Lung (tissue), 12 donors: ENCODE measurements around the gene EFNA5. TPM values are rescaled to one million over a fixed set of nuclear protein-coding genes. Genes with fewer than 3 reads are reported as not detected.

Experiments used
- ATAC-seq: fragments of 200-7000 bp; cut with Tn5 transposase; one replicate; pipeline ENCODE4 v1.9.1; 2020; ENCODE audit warnings: moderate number of reproducible peaks; ENCODE audit not compliant: insufficient read depth, low FRiP score
- DNase-seq, 3 donors: peaks; one replicate each; pipeline ENCODE4 v3.0.0-alpha.2; 2013 to 2017
- H3K27ac ChIP-seq, 2 donors: one replicate each; pipeline ENCODE4 v1.5.1; 2013; ENCODE audit warnings: mild to moderate bottlenecking in 2 of 2, moderate library complexity in 2 of 2, control low read depth in 1 of 2, inconsistent platforms in 1 of 2, low read depth in 1 of 2, low read length in 1 of 2
- H3K27me3 ChIP-seq, 3 donors: one replicate each; pipeline ENCODE4 v1.5.1; 2013; ENCODE audit warnings: low read length in 2 of 3; ENCODE audit not compliant: control insufficient read depth in 3 of 3, insufficient read depth in 3 of 3
- H3K36me3 ChIP-seq, 4 donors: one replicate each; pipeline ENCODE4 v1.5.1; 2013; ENCODE audit warnings: low read length in 4 of 4, mild to moderate bottlenecking in 1 of 4, moderate library complexity in 1 of 4; ENCODE audit not compliant: control insufficient read depth in 4 of 4, insufficient read depth in 4 of 4
- H3K4me1 ChIP-seq, 5 donors: one replicate each; pipeline ENCODE4 v1.5.1; 2013; ENCODE audit warnings: low read length in 5 of 5, mild to moderate bottlenecking in 2 of 5, moderate library complexity in 1 of 5; ENCODE audit not compliant: control insufficient read depth in 5 of 5, insufficient read depth in 5 of 5
- H3K4me3 ChIP-seq: one replicate; pipeline ENCODE4 v1.5.1; 2013; ENCODE audit warnings: mild to moderate bottlenecking, control low read depth, moderate library complexity
- H3K9ac ChIP-seq, 2 donors: one replicate each; pipeline ENCODE4 v1.5.1; 2013; ENCODE audit warnings: low read length in 2 of 2, control low read depth in 1 of 2; ENCODE audit not compliant: insufficient read depth in 1 of 2
- H3K9me3 ChIP-seq, 4 donors: one replicate each; pipeline ENCODE4 v1.5.1; 2013; ENCODE audit warnings: low read length in 3 of 4, mild to moderate bottlenecking in 1 of 4, moderate library complexity in 1 of 4; ENCODE audit not compliant: control insufficient read depth in 4 of 4, insufficient read depth in 3 of 4
- WGBS, 2 donors: extraction: QIAGEN DNeasy Blood & Tissue Kit; methylation state at CpG; one replicate each; pipeline ENCODE4 v1.1.7; 2013; 5-methylcytosine and 5-hydroxymethylcytosine counted together
- polyA plus RNA-seq, 2 donors: library from polyadenylated mRNA; stranded (reverse); fragments of 200-250 nt; gene quantifications; one replicate each; pipeline ENCODE4 v1.2.1, GENCODE V29; 2013
- total RNA-seq, 2 donors: library from RNA; depleted of rRNA in 1 of 2; stranded (reverse); fragments of >200 nt in 1 of 2; gene quantifications; one replicate each; pipeline ENCODE4 v1.2.1, GENCODE V29; 2014 to 2021
- TF ChIP-seq, protein P1 (sequence below): IDR thresholded peaks from 2 replicates; pipeline ENCODE4 v1.5.1; 2012; ENCODE audit warnings: mild to moderate bottlenecking; ENCODE audit errors: control extremely low read depth, extremely low read depth
- donor health status: control.
- donor health status: control.
- donor health status: Bipolar disorder and iron deficiency.
- donor health status: healthy.
- donor health status: DM: yes; HTN: yes; CAD: no.

The EFNA5 gene
- total and polyA plus RNA-seq, 4 donors, result 2.1 to 18.4 (median 7.8) TPM

DNA sequence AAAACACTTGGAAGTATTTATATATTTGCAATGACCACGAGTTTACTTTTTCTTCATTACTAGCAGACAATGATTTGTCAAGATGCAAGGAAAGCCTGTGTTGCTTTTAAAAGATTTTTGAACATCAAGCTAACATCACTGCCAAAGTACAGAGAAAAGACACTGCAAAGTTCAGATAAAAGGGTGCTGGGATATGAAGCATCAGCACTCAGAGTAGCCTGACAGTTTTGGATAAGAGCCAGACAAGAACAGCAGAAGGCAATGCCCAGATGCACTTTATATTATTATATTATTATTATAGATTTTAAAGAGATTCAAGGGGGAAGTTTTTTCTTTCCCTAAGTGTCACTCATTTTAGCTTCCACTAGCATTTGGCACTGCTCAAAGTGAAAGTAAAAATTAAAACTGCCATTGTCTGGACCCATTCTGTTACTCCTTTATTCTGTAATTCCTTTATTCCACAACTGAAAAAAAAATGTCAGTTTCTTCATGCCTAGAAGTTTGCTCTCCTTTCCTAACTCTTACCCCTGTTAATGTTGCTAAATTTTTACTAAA lies 240.6 kb downstream of the EFNA5 start:
- H3K27ac ChIP-seq, result no peak overlapping the region
- H3K36me3 ChIP-seq, result peaks cover 0 to 6% (median 0%) of the 10 kb centered on the region in 4 donors
- peak; percentile 26 to 79 (median 77) for DNase-seq
- no peak overlapping the region for H3K4me3 ChIP-seq
- WGBS, 2 donors, result 51 to 55% methylated on average over 1 of the region's 1 CpG
- ATAC-seq, result no peak
- H3K9ac ChIP-seq, result no peak overlapping the region
- TF ChIP-seq, protein P1, sequence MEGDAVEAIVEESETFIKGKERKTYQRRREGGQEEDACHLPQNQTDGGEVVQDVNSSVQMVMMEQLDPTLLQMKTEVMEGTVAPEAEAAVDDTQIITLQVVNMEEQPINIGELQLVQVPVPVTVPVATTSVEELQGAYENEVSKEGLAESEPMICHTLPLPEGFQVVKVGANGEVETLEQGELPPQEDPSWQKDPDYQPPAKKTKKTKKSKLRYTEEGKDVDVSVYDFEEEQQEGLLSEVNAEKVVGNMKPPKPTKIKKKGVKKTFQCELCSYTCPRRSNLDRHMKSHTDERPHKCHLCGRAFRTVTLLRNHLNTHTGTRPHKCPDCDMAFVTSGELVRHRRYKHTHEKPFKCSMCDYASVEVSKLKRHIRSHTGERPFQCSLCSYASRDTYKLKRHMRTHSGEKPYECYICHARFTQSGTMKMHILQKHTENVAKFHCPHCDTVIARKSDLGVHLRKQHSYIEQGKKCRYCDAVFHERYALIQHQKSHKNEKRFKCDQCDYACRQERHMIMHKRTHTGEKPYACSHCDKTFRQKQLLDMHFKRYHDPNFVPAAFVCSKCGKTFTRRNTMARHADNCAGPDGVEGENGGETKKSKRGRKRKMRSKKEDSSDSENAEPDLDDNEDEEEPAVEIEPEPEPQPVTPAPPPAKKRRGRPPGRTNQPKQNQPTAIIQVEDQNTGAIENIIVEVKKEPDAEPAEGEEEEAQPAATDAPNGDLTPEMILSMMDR, result no peak
- H3K4me1 ChIP-seq, result peaks cover 0 to 22% (median 14%) of the 10 kb centered on the region in 5 donors
- no peaks in the 10 kb centered on the region for H3K27me3 ChIP-seq
- H3K9me3 ChIP-seq, result no peaks in the 10 kb centered on the region

DNA sequence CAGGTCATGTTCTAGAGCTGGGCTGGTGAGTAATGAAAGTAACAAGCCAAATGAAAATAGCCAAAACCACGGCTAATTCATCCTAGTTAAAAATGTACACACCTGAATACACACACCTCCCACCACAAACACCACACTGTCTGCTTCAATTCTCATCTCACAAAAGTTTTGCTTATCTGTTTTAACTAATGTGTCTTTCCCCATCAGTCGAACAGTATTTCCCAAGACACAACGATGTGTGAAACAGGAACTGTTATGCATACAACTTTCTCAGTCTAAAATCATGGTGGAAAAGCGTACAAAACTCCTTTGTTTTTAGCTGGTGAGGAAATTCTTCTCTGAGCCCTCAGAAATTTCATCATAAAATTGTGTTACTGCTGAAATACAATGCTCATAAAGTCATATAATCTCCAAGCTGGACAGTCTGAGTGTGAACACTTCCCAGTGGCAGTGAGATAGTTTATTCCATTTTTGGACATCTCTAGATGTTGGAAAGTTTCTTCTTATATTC lies 242.4 kb downstream of the EFNA5 start:
- no peak overlapping the region for H3K4me3 ChIP-seq
- H3K27ac ChIP-seq, result no peak overlapping the region
- DNase-seq, result peak in 2 of 3 donors; percentile 67 to 80
- H3K27me3 ChIP-seq, result no peaks in the 10 kb centered on the region
- WGBS, 2 donors, result 37 to 53% methylated on average over 4 of the region's 4 CpGs
- no peak overlapping the region for H3K9ac ChIP-seq
- H3K36me3 ChIP-seq, result peaks cover 0 to 6% (median 0%) of the 10 kb centered on the region in 4 donors
- H3K9me3 ChIP-seq, result no peaks in the 10 kb centered on the region
- peaks cover 0 to 22% (median 14%) of the 10 kb centered on the region in 5 donors for H3K4me1 ChIP-seq
- no peak for ATAC-seq
- TF ChIP-seq, protein P1, result no peak

DNA sequence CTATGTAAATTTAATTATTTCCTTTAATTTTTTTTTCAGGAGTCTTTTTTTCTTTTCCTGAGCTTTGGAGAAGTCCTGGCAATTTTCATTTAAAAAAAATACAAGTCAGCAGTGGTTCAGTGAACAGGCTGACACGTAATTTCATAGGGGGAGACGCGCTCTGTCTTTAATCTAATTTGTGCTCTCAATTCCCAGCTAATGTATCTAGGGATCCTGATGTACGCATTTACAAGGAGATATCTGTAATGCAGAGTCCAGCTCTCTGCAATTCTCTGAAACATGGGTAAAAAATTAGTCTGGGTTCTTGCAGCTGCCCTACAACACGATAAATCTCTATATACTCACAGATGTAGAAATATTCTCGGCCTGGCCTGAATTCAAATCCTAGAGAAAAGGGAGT lies 243.9 kb downstream of the EFNA5 start:
- Histone ChIP-seq H3K36me3 (peaks cover 0 to 6% (median 0%) of the 10 kb centered on the region in 4 donors), H3K4me3 (no peak overlapping the region), H3K9me3 (no peaks in the 10 kb centered on the region), H3K4me1 (peaks cover 0 to 15% (median 9%) of the 10 kb centered on the region in 5 donors), H3K27ac (no peak overlapping the region), H3K9ac (no peak overlapping the region), H3K27me3 (no peaks in the 10 kb centered on the region)
- no peak for DNase-seq
- ATAC-seq, result no peak
- TF ChIP-seq, protein P1, result no peak
- 96 to 99% methylated on average over 6 of the region's 6 CpGs for WGBS, 2 donors

DNA sequence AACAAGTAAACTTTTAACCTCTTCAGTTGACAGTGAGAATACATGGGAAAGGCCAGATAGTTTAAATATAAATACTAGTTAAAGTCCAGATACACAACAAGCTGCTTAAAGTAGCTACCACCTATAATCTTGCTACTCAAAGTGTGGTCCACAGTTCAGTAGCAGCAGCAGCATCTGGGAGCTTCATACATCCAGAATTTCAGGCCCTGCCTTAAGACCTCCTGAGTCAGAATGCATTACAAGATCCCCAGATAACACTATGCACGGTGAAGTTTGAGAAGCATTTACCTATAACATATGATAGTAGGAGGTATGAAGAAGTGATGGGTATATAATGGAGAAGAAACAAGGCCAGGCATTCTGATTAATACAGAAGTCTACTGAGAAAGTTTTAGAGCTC lies 244.5 kb downstream of the EFNA5 start:
- Histone ChIP-seq H3K4me3 (no peak overlapping the region), H3K27me3 (no peaks in the 10 kb centered on the region), H3K9me3 (no peaks in the 10 kb centered on the region), H3K36me3 (peaks cover 0 to 6% (median 0%) of the 10 kb centered on the region in 4 donors), H3K9ac (no peak overlapping the region), H3K4me1 (peaks cover 0 to 13% (median 7%) of the 10 kb centered on the region in 5 donors), H3K27ac (no peak overlapping the region)
- 0 to 91% methylated on average over 1 of the region's 1 CpG for WGBS, 2 donors
- DNase-seq, result no peak
- no peak for ATAC-seq
- TF ChIP-seq, protein P1, result no peak
